GM21367 (cell line): ENCODE results near the gene TNPO2.

Experiments
- ATAC-seq: cut with Tn5 transposase; IDR thresholded peaks from one replicate; pipeline ENCODE4 v1.9.1; 2021; ENCODE audit not compliant: unreplicated experiment

The TNPO2 gene

GRCh38 chr19:12652219-12652618 is 71.5 kb downstream of the TNPO2 start:
- ATAC-seq, result no peak

GRCh38 chr19:12649941-12650340 is 73.8 kb downstream of the TNPO2 start:
- ATAC-seq, result no peak
